Measurements from ENCODE around the gene F2RL3.
"Not testable (repeated sequence)": the region's sequence is repeated elsewhere in the genome, so short reads cannot be mapped to it uniquely, and the experiment has no call there.

F2RL3 gene

DNA sequence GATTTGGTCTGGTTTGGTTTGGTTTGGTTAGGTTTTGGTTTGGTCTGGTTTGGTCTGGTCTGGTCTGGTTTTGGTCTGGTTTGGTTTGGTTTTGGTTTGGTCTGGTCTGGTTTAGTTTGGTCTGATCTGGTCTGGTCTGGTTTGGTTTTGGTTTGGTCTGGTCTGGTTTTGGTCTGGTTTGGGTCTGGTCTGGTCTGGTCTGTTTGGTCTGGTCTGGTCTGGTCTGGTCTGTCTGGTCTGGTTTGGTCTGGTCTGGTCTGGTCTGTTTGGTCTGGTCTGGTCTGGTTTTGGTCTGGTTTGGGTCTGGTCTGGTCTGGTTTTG is 13.9 kb upstream of the F2RL3 start:
- DNase-seq (ENCODE audit: low read depth in 2 of 2): not testable (repeated sequence)

- no peak for DNase-seq (ENCODE audit: low read depth in 2 of 2)
Observed at GRCh38 chr19:16875584-16876555, 12.9 kb upstream of the F2RL3 start.

DNA sequence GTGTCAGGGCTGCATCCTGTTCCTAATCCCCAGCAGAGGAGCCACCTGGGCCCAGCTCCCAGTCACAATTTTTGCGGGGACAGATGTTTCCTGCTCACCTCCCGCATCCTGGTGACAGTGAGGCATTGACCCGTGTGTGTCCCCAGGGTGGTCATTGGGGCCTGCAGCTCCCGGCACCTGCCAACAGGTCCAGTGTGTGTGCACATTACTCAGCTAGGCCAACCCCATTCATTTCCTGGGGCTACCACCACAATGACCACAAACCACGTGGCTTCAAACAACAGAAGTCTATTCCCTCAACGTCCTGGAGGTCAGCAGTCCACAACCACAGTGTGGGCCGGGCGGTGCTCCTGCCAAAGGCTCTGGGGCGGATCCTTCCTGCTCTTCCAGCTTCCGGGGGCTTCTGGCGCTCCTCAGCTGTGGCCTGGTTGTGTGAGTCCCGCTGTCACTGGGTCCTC is 11.9 kb upstream of the F2RL3 start:
- DNase-seq (ENCODE audit: low read depth in 2 of 2): no peak

- DNase-seq (ENCODE audit: low read depth in 2 of 2): no peak
Observed at GRCh38 chr19:16877581-16877980, 11.2 kb upstream of the F2RL3 start.

DNA sequence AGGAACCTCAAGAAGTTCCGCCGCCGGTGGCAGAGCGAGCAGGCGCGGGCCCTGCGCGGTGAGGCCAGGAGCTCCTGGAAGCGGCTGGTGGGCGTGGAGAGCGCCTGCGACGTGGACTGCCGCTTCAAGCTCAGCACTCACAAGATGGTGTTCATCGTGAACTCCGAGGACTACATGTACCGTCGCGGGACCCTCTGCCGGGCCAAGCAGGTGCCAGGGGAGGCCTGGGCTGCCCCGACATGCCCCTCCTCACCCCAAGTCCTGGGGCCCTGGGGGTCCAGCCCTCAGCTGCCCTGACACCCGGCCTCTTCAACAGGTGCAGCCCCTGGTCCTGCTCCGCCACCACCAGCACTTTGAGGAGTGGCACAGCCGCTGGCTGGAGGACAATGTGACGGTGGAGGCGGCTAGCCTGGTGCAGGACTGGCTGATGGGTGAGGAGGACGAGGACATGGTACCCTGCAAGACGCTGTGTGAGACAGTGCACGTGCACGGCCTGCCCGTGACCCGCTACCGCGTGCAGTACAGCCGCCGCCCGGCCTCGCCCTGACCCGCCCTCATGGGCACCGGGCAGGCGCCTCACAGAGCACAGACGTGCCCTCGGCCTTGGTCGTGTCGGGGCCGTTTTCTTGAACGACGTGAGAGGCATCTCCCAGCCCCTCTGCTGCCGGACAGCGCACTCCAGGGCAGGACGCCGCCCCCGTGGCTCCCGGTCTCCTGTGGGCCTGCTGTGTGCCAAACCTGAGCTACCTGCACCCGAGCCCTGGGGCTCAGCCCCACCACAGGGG is 10.4 kb upstream of the F2RL3 start:
- DNase-seq (ENCODE audit: low read depth in 2 of 2): no peak

- no peak for DNase-seq (ENCODE audit: low read depth in 2 of 2)
Observed at GRCh38 chr19:16880884-16881554, 7.8 kb upstream of the F2RL3 start.

- DNase-seq (ENCODE audit: low read depth in 2 of 2): no peak
Observed at GRCh38 chr19:16882146-16882545, 6.7 kb upstream of the F2RL3 start.

DNA sequence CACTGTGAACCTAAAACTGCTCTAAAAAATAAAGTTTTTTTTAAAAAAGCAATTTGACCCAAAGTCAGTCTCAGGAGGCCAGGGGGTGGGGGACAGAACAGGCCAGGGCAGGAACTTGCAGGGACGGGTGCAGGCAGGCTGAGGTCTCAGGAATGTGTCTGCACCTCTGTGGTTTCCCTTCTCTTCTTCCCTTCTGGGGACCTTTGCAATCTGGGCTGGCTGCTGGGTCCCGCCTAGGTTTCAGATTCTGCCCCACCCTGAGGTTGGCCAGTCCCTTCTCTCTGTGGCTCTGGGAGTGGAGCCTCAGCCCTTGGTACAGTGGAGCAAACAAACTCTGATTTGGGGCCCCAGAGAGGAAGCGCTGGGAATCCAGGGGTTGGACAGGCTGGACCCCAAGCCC is 5.3 kb upstream of the F2RL3 start:
- DNase-seq (ENCODE audit: low read depth in 2 of 2): no peak

- DNase-seq (ENCODE audit: low read depth in 2 of 2): no peak
Observed at GRCh38 chr19:16885166-16885565, 3.6 kb upstream of the F2RL3 start.

- no peak for DNase-seq (ENCODE audit: low read depth in 2 of 2)
Observed at GRCh38 chr19:16886305-16886880, 2.4 kb upstream of the F2RL3 start.

GRCh38 chr19:16887353-16888265 is 1.2 kb upstream of the F2RL3 start:
- DNase-seq (ENCODE audit: low read depth in 2 of 2): no peak

DNA sequence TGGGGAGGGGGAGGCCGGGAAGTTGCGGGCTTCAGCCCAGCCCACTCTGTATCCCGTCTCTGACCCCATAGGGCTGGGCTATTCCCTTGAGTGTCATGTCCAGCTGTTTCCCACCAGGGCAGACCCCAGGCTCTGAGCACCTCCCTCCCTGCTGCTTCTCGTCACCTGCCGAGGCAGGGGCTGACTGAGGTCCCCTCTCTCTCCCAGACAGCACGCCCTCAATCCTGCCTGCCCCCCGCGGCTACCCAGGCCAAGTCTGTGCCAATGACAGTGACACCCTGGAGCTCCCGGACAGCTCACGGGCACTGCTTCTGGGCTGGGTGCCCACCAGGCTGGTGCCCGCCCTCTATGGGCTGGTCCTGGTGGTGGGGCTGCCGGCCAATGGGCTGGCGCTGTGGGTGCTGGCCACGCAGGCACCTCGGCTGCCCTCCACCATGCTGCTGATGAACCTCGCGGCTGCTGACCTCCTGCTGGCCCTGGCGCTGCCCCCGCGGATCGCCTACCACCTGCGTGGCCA is 625 bp downstream of the F2RL3 start:
- no peak for DNase-seq (ENCODE audit: low read depth in 2 of 2)

DNA sequence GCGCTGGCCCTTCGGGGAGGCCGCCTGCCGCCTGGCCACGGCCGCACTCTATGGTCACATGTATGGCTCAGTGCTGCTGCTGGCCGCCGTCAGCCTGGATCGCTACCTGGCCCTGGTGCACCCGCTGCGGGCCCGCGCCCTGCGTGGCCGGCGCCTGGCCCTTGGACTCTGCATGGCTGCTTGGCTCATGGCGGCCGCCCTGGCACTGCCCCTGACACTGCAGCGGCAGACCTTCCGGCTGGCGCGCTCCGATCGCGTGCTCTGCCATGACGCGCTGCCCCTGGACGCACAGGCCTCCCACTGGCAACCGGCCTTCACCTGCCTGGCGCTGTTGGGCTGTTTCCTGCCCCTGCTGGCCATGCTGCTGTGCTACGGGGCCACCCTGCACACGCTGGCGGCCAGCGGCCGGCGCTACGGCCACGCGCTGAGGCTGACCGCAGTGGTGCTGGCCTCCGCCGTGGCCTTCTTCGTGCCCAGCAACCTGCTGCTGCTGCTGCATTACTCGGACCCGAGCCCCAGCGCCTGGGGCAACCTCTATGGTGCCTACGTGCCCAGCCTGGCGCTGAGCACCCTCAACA is 1.2 kb downstream of the F2RL3 start:
- no peak for DNase-seq (ENCODE audit: low read depth in 2 of 2)

DNA sequence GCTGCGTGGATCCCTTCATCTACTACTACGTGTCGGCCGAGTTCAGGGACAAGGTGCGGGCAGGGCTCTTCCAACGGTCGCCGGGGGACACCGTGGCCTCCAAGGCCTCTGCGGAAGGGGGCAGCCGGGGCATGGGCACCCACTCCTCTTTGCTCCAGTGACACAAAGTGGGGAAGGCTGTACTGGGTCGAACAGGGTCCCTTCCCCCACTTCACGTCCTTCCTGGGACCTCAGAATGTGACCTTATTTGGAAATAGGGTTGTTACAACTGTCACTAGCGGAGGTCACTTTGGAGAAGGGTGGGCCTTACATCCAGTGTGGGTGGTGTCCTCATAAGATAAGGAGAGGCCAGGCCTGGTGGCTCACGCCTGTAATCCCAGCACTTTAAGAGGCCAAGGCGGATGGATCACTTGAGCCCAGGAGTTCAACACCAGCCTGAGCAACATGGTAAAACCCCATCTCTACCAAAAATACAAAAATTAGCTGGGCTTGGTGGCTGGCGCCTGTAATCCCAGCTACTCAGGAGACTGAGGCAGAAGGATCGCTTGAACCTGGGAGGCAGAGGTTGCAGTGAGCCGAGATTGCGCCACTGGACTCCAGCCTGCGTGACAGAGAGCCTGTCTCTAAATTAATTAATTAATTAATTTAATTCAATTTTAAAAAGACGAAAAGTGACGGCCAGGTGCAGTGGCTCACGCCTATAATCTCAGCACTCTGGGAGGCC is 1.8 kb downstream of the F2RL3 start:
- DNase-seq (ENCODE audit: low read depth in 2 of 2): no peak

DNA sequence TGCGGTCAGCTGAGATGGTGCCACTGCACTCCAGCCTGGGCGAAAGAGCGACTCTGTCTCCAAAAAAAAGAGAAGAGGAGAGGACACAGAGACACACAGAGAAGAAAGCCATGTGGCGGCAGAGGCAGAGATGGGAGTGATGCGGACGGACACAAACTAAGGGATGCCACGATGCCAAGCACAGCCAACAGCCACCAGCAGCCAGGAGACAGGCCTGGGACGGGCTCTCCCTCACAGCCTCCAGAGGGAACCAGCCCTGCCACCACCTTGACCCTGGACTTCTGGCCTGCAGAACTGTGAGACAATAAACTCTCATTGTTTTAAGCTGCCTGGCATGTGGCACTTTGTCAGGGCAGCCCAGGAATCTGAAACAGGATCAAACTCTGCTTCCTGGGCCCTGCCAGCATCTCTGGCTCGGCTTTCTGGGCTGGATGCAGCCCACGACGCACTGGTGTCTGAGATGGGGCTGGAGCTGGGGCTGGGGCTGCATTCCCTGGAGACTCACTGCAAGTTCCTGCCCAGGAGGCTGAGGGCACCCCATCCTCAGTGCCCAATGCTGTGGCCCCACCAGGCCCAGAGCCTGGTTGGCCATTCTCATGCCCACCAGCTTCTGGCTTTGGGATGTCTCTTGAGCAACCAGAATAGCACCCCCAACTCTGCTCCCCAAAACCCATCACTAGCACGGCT is 3.0 kb downstream of the F2RL3 start:
- no peak for DNase-seq (ENCODE audit: low read depth in 2 of 2)

GRCh38 chr19:16892436-16892835 is 3.6 kb downstream of the F2RL3 start:
- DNase-seq (ENCODE audit: low read depth in 2 of 2): no peak

GRCh38 chr19:16892868-16893685 is 4.3 kb downstream of the F2RL3 start:
- no peak for DNase-seq (ENCODE audit: low read depth in 2 of 2)

DNA sequence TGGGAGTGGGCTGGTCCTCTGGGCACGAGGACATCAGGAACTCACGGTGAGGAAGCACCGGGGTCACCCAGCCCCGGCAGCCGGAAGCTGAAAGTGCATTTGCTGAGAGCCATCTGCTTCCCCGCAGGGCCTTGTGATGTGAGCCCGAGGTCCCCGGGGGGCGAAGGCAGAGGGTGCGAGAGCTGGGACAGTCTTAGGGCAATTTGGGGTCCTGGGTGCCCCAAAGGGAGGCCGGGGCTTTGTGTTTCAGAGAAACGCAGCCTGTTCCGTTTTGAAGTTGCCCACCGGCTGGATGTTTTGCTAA is 4.8 kb downstream of the F2RL3 start:
- no peak for DNase-seq (ENCODE audit: low read depth in 2 of 2)

All from stimulated activated CD4-positive, alpha-beta T cell treated with anti-CD3 and anti-CD28 coated beads, Interleukin-15, amount 100 ng/mL, for 48 hours (primary cell).